ENCODE measurements around the gene KDM5C.

Gene KDM5C

DNA sequence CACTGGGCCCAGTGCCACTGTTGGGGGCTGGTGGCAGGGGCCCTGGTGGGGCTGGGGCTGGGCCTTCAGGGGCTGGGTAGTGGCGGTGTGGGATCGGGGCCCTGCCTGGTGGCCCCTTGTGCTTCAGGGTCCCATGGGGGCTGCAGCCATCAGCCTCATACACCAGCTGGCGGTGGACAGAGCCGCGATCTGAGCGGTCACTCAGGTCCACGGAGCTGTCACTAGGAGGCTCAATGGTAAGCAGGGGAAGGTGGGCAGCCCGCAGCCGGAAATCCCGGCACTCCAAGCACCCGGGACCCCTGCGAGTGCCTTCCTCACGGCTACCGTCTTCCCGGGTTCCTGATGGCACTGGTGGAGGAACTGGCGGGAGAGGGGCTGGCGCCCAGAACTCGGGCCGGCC is 25.5 kb upstream of the KDM5C start:
- DNase-seq (ENCODE audit: low read depth in 2 of 2) = no peak

- DNase-seq (ENCODE audit: low read depth in 2 of 2) = no peak
These were observed 24.5 kb upstream of the KDM5C start for GRCh38 chrX:53249408-53250042.

DNA sequence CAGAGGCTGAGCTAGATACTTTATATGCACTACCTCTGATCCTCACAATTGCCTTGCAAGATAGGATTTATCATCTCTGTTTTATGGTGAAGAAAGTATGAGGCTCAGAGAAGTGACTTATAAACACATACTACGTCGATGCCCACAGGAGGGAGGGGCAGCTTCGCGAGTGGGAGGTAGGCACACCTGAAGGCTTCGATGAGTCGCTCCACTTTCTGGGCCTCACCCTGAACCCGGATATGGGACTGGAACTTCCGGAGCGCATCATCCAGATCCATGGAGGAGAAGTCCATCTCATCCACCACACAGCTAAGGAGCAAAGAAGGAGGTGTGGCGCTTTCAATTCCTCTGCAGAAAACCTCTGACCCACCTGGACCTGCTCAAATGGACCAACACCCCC is 22.9 kb upstream of the KDM5C start:
- DNase-seq (ENCODE audit: low read depth in 2 of 2) = no peak

DNA sequence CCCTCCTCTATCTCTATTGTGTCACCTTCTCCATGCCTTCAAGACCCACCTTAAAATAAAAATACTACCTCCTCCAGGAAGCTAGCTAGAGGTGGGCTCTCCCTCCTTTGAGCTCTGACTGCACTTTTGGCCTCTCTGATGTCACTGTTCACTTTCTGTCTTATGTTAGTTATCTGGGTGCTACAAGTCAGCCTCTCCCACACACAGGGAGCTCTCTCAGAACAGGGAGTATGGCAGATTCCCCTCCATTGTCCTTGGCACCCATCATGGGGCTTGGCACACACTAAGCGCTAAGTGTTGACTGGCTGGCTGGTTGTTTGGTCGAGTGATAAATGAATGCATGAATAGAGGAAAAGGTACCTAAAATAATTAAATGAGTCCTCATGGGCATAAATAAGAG is 21.2 kb upstream of the KDM5C start:
- DNase-seq (ENCODE audit: low read depth in 2 of 2) = no peak

DNA sequence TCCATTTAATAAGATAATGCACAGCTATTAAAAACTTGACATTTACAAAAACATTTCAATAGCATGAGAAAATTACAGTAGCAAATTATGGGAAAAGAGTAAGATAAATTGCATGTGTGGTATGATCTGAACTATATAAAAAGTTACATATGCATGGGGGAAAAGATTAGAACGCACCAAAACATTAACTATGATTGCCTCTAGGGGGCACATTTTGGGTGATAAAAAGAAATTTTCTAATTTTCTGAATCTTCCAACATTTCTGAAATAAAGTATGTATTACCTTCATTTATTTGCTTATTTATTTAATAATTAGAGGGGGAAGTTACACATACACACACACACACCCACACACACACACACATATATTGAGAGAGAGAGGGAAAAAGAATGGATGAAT is 19.6 kb upstream of the KDM5C start:
- DNase-seq (ENCODE audit: low read depth in 2 of 2) = no peak

DNA sequence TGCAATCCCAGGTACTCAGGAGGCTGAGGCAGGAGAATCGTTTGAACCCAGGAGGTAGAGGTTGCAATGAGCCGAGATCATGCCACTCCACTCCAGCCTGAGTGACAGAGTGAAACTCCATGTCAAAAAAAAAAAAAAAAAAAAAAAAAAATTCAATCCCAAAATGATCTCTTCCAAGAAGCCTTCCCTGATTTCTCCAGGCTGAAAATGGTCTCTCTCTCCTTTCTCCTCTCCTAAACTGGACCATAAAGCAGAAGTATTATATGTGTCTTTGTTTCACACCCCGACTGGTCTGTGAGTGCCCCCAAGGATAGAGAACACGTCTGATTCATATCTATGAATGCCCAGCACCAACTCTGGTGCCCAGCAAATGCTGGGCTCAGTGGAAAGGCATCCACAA is 17.3 kb upstream of the KDM5C start:
- no peak for DNase-seq (ENCODE audit: low read depth in 2 of 2)

- DNase-seq (ENCODE audit: low read depth in 2 of 2) = no peak
These were observed 16.6 kb upstream of the KDM5C start for GRCh38 chrX:53241558-53241957.

DNA sequence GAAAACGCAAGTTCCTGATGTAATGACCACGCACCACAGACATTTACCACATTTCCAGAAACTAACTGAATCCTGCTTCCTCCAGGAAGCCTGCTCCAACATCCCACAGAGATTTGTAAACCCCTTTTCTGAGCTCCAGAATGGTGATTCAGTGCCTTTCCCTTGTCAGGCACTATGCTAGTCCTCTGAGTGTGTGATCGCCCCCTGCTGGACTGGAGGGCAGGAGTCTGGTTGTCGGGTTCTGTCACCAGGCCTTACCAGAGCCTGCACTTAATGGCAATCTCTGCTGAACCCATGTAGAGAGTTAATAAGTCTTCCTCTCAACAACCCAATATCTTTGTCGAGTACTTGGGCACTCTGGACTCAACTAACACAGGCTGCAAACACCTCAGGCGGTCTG is 14.5 kb upstream of the KDM5C start:
- peak; percentile 21 to 75 for DNase-seq (ENCODE audit: low read depth in 2 of 2)

- DNase-seq (ENCODE audit: low read depth in 2 of 2) = no peak
These were observed 12.0 kb upstream of the KDM5C start for GRCh38 chrX:53237056-53237455.

GRCh38 chrX:53236025-53236679 is 11.1 kb upstream of the KDM5C start:
- DNase-seq (ENCODE audit: low read depth in 2 of 2) = no peak

DNA sequence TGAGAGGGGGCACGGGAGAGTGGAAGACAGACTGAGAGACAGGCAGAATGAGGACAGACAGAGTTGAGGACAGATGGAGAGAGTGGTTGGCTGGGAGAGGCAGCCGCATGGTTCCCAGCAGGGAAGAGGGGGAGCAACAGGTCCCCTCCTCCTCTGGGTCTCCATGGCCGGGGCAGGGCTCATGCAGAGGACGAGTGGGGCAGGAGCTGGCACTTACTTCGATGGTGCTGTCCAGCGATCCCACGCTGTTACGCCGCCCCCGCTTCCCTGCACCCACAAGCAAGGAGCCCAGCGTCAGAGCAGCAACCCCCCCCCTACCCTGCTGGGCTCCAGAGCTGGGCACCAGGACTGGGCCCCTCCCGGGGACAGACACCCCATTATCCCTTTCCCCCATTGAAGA is 10.6 kb upstream of the KDM5C start:
- DNase-seq (ENCODE audit: low read depth in 2 of 2) = no peak

- DNase-seq (ENCODE audit: low read depth in 2 of 2) = no peak
These were observed 9.5 kb upstream of the KDM5C start for GRCh38 chrX:53234484-53234883.

DNA sequence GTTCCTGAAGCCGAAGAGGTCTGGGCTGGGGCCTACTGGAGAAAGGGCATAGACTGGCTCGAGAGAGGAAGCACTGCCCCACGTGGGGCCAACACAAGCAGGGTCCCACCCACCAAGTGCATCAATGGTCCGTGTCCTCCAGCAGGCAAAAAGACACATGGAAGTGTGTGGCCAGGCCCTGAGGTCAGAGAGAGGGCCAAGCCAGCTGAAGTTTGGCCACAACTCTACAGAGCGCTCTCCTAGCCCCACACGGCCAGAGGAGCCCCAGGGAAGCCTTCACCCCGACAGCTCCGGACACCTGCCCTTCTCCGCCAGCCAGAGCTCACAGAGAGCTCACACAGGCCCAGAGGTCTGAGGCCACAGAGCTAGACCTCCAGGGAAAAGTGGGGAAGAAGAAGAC is 8.5 kb upstream of the KDM5C start:
- DNase-seq (ENCODE audit: low read depth in 2 of 2) = no peak

DNA sequence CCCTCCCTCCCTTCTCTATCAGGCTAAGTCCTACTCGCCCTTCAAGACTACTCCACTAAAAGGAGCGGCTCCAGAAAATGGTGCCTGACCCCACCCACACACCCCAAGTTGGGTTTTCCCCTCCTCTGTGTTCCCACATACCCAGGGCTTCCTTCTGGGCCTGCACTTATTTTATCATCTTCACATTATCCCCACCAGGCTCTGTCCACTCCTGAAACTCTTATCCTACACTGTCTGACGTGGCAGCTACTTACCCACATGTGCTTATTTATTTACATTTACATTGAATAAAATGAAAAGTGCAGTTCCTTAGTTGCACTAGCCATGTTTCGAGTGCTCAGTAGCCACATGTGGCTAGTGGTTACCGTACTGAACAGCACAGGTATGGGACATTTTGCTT is 5.1 kb upstream of the KDM5C start:
- no peak for DNase-seq (ENCODE audit: low read depth in 2 of 2)

GRCh38 chrX:53227224-53227765 is 2.3 kb upstream of the KDM5C start:
- DNase-seq (ENCODE audit: low read depth in 2 of 2) = no peak

DNA sequence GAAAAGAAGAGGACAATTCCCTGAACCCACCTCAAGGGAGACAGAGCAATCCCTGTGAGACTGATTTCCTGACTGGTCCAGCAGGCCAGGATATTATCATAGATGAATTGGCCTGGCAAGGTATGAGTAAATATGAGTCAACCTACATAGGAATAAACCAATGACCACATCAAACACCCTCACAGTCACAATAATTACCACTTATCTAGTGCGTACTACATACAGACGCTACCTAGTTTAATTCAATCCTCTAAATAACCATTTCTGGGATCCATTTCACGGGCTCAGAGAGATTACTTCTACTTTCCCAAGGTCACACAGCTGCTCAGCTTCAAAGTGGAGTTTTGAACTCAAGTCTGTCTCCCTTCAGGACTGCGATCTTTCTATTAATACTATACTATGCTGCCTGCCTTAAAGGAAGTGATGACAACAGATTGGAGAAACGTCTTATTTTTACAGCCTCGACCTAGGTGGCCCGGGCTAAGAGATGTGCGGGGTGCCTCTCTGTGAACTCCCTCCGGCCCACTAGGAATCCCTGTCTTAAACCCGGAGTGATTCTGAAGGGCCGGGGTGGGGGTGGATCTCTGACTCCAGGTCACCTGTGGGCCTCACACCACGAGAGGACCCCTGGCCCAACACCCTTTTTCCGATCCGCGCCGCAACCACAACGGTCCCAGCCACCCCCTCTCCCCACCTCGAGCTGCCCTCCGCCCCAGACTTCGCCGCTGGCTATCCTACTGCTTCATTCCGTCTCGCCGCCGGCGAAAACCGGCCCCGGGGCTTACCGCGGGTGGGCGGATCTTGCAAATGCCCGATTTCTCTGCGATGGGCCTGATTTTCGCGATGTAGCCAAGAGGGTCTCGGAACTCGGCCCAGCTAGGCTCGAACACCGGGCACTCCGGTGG is 800 bp downstream of the KDM5C start:
- DNase-seq (ENCODE audit: low read depth in 2 of 2) = no peak

DNA sequence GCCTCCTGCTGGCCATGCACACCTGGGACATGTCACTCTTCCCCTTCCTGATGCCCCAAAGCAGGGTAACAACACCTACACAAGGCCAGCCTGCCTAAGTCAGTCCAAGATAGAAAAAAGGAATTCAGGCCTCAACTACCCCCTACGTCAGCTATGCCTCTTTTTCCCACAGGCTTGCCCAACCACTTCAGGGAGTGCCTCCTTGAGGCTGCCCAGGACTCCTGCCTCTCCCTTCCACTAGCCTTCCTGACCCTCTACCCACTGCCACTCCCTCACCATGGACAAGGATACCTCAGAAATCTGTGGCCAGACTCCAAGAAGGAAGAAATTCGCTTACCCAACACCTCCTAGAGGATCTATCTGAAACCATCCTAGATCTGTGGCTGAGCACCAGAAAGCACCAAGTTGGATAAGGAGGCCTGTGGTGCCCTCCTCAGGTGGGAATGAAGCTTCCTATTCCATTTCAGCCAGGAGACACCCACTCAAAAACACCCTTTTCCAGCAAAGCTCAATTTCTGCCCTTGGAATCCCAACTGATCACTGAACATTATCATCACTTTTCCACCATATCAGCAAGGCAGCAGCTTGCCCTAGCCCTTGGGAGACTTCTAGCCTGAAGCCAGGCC is 1.8 kb downstream of the KDM5C start:
- no peak for DNase-seq (ENCODE audit: low read depth in 2 of 2)

DNA sequence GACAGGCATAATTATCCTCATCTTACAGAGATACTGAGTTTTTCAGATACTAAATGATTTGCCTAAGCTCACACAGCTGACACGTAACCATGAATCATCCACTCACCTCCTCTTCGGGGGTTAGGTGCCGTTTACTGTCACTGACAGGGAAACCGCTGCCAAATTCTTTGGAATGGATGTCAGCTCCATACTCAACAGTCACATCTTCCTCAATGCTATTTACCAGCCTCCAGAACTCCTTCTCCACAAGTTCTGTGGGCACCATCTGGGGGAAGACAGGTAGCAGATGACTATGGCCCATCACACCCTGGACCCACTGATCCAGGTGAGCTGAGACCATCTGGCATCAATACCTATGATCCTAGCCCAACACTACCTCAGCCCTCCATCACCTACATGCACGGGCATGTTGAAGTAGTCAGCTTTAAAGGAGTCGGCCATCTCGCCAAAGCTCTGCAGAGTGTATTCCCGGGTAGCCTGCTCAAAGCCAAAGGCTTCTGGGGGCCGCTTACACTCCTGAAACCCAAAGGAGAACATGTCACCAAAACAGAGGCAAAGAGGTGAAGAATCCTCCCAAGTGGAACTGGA is 13.5 kb downstream of the KDM5C start:
- DNase-seq (ENCODE audit: low read depth in 2 of 2) = no peak

DNA sequence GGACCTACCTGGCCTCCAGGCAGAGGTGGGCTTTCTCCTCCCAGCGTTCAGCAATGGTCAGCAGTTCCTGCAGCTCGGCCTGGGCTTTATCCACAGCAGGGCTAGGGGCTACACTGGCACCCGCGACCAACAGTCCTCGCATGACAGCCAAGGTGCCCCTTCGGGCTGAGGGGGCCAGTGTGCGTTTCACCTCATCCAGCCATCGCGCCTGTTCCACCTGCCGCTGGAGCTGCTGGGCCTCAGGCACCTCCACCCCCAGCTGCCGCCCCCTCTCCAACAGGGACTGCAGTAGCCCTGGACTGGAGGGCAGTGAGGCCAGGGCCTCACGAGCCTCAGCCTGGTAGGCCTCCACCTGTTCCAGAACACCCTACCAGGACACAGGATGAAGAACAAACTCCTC is 28.3 kb downstream of the KDM5C start:
- DNase-seq (ENCODE audit: low read depth in 2 of 2) = no peak

GRCh38 chrX:53195401-53195800 is 29.6 kb downstream of the KDM5C start:
- DNase-seq (ENCODE audit: low read depth in 2 of 2) = no peak

DNA sequence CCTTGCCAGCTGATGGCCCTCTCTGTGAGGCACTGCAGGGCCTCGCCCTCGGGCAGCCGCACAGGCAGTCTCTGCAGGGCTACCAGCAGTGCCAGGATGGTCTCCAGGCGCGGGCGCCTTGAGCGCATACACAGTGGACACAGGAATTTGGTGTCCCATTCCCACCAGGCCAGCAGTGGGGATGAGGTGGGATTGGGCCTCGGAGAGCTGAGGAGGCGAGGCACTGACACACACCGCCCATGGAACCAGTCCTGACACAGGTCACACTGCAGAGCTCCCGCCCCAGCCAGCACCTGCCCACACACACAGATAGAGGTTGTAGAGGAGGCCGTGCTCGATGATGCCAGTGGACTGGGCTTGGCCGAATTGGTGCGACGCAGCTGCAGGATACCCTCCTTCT is 30.7 kb downstream of the KDM5C start:
- no peak for DNase-seq (ENCODE audit: low read depth in 2 of 2)

GRCh38 chrX:53193093-53193492 is 31.9 kb downstream of the KDM5C start:
- DNase-seq (ENCODE audit: low read depth in 2 of 2) = no peak

Data from stimulated activated CD4-positive, alpha-beta T cell treated with anti-CD3 and anti-CD28 coated beads, Interleukin-15, amount 100 ng/mL, for 48 hours (primary cell).